DMS114 treated with DMSO at 0.1 percent for 48 hours (cell line): ENCODE data around the gene OVCA2.

Experiments used
- DNase-seq: peaks from one replicate; lab custom pipeline; 2025; ENCODE audit not compliant: unreplicated experiment; lab: John Stamatoyannopoulos, UW

Gene OVCA2

GRCh38 chr17:2084036-2084765 is 42.4 kb downstream of the OVCA2 start:
- no peak for DNase-seq

- DNase-seq, result no peak
Measured at GRCh38 chr17:2084766-2085647, 43.2 kb downstream of the OVCA2 start.

- DNase-seq, result no peak
Measured at GRCh38 chr17:2085648-2085949, 43.8 kb downstream of the OVCA2 start.

- DNase-seq, result no peak
Measured at GRCh38 chr17:2086306-2086705, 44.5 kb downstream of the OVCA2 start.

- no peak for DNase-seq
Measured at GRCh38 chr17:2087597-2088211, 45.9 kb downstream of the OVCA2 start.

GRCh38 chr17:2089021-2089422 is 47.2 kb downstream of the OVCA2 start:
- DNase-seq, result no peak

- no peak for DNase-seq
Measured at GRCh38 chr17:2090210-2090641, 48.4 kb downstream of the OVCA2 start.

GRCh38 chr17:2090804-2091534 is 49.1 kb downstream of the OVCA2 start:
- DNase-seq, result no peak

GRCh38 chr17:2092253-2092652 is 50.4 kb downstream of the OVCA2 start:
- no peak for DNase-seq
